HCT116 (cell line): ENCODE results near the gene PLCB4.

Experiments used
- EZH2 ChIP-seq: fragments of 200-600 bp; sonication (generic); IDR thresholded peaks from 2 replicates; pipeline ENCODE4 v1.6.1; 2017; ENCODE audit warnings: antibody characterized with exemption, mixed run types
- EZH2phosphoT487 ChIP-seq: fragments of 200-600 bp; IDR thresholded peaks from 2 replicates; pipeline ENCODE4 v1.6.1; 2018; ENCODE audit warnings: antibody characterized with exemption, borderline replicate concordance
- RAD21 ChIP-seq: IDR thresholded peaks from 2 replicates; pipeline ENCODE4 v1.6.1; 2012; ENCODE audit warnings: low read depth, mild to moderate bottlenecking
- REST ChIP-seq: IDR thresholded peaks from 2 replicates; pipeline ENCODE4 v1.6.1; 2012; ENCODE audit warnings: low read depth
- SIN3A ChIP-seq: IDR thresholded peaks from 2 replicates; pipeline ENCODE4 v1.6.1; 2012; ENCODE audit warnings: low read depth
- SP1 ChIP-seq: IDR thresholded peaks from 2 replicates; pipeline ENCODE4 v1.6.1; 2012; ENCODE audit warnings: low read depth
- TF ChIP-seq, protein P1 (sequence below), 3 experiments: fragments of 200-600 bp in 1 of 3; sonication (generic) in 1 of 3; IDR thresholded peaks in 2 of 3; conservative IDR thresholded peaks in 1 of 3; 2 replicates each; pipeline ENCODE4 v1.5.1; 2012 to 2017; ENCODE audit warnings: low read depth in 2 of 3, low read length in 2 of 3, antibody characterized with exemption in 1 of 3, borderline replicate concordance in 1 of 3, control low read depth in 1 of 3, mild to moderate bottlenecking in 1 of 3, mixed read lengths in 1 of 3, mixed run types in 1 of 3, moderate library complexity in 1 of 3; ENCODE audit not compliant: insufficient read depth in 1 of 3
- TF ChIP-seq, protein P2 (sequence below): IDR thresholded peaks from 2 replicates; pipeline ENCODE4 v1.6.1; 2012
- TF ChIP-seq, protein P3 (sequence below): IDR thresholded peaks from 2 replicates; pipeline ENCODE4 v1.6.1; 2011; ENCODE audit warnings: mild to moderate bottlenecking, low read length, moderate library complexity; ENCODE audit not compliant: insufficient replicate concordance; ENCODE audit errors: extremely low read depth

DNA sequence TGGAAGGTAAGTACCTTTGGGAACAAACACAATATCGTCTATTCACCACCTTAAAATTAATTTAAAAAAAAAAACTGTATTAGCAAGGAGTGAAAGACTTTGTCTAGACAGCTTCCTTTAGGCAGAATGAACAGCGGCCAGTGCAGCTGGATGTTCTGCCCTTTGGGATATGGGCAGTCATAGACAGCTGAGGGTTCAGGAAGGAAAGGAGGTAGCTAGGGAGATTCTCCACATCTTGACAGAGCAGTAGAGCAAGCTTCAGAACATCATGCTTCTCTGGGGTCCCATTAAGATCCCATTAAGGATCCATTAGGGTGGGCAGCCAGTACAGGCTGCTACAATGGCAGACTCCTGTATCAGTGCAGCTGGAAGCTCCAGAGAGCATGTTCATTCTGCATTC is 46.5 kb upstream of the PLCB4 start:
- TF ChIP-seq EZH2, result no peak
- no peak for TF ChIP-seq RAD21
- TF ChIP-seq SIN3A, result no peak
- TF ChIP-seq, protein P1, sequence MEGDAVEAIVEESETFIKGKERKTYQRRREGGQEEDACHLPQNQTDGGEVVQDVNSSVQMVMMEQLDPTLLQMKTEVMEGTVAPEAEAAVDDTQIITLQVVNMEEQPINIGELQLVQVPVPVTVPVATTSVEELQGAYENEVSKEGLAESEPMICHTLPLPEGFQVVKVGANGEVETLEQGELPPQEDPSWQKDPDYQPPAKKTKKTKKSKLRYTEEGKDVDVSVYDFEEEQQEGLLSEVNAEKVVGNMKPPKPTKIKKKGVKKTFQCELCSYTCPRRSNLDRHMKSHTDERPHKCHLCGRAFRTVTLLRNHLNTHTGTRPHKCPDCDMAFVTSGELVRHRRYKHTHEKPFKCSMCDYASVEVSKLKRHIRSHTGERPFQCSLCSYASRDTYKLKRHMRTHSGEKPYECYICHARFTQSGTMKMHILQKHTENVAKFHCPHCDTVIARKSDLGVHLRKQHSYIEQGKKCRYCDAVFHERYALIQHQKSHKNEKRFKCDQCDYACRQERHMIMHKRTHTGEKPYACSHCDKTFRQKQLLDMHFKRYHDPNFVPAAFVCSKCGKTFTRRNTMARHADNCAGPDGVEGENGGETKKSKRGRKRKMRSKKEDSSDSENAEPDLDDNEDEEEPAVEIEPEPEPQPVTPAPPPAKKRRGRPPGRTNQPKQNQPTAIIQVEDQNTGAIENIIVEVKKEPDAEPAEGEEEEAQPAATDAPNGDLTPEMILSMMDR (IDR thresholded peaks at IDR 0.05 in 2 of 3, conservative IDR thresholded peaks at IDR 0.05 in 1 of 3; ENCODE audit: borderline replicate concordance in 1 of 3, insufficient read depth in 1 of 3, low read depth in 2 of 3, low read length in 2 of 3), result no peak
- no peak for TF ChIP-seq EZH2phosphoT487
- TF ChIP-seq, protein P2, sequence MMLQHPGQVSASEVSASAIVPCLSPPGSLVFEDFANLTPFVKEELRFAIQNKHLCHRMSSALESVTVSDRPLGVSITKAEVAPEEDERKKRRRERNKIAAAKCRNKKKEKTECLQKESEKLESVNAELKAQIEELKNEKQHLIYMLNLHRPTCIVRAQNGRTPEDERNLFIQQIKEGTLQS, result no peak
- TF ChIP-seq, protein P3, sequence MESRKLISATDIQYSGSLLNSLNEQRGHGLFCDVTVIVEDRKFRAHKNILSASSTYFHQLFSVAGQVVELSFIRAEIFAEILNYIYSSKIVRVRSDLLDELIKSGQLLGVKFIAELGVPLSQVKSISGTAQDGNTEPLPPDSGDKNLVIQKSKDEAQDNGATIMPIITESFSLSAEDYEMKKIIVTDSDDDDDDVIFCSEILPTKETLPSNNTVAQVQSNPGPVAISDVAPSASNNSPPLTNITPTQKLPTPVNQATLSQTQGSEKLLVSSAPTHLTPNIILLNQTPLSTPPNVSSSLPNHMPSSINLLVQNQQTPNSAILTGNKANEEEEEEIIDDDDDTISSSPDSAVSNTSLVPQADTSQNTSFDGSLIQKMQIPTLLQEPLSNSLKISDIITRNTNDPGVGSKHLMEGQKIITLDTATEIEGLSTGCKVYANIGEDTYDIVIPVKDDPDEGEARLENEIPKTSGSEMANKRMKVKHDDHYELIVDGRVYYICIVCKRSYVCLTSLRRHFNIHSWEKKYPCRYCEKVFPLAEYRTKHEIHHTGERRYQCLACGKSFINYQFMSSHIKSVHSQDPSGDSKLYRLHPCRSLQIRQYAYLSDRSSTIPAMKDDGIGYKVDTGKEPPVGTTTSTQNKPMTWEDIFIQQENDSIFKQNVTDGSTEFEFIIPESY, result no peak
- TF ChIP-seq REST, result no peak
- no peak for TF ChIP-seq SP1
